Head of caudate nucleus (tissue), 42 donors: ENCODE measurements around the gene MTX2.
"Not testable (repeated sequence)": the region's sequence is repeated elsewhere in the genome, so short reads cannot be mapped to it uniquely, and the experiment has no call there.

Experiments
- DNase-seq, 42 donors: peaks; one replicate each; pipeline versions ENCODE4 v3.0.0 to v3.0.0-alpha.2; 2020 to 2021; ENCODE audit warnings: mixed read lengths in 7 of 42
- intact Hi-C: fragments of 100-400 bp; cut with DNase I; formaldehyde crosslinking; loops from one replicate; pipeline ENCODE4 v1.15.0; 2022

MTX2 gene

GRCh38 chr2:176283291-176284068 is 14.2 kb downstream of the MTX2 start:
- intact Hi-C loops = no loop called here
- no peak for DNase-seq

GRCh38 chr2:176284461-176285049 is 15.3 kb downstream of the MTX2 start:
- DNase-seq = no peak
- intact Hi-C loops = no loop called here

GRCh38 chr2:176285321-176285720 is 16.1 kb downstream of the MTX2 start:
- no peak for DNase-seq
- intact Hi-C loops = no loop called here

GRCh38 chr2:176291335-176291734 is 22.1 kb downstream of the MTX2 start:
- intact Hi-C loops = no loop called here
- DNase-seq = no peak

- intact Hi-C loops = no loop called here
- DNase-seq = no peak
Observed at GRCh38 chr2:176291809-176292283, 22.6 kb downstream of the MTX2 start.

- DNase-seq = no peak
- intact Hi-C loops = no loop called here
Observed at GRCh38 chr2:176292608-176293007, 23.4 kb downstream of the MTX2 start.

GRCh38 chr2:176293334-176293733 is 24.1 kb downstream of the MTX2 start:
- intact Hi-C loops = no loop called here
- no peak for DNase-seq

GRCh38 chr2:176297067-176297466 is 27.8 kb downstream of the MTX2 start:
- intact Hi-C loops = no loop called here
- no peak for DNase-seq

GRCh38 chr2:176297737-176298136 is 28.5 kb downstream of the MTX2 start:
- intact Hi-C loops = no loop called here
- no peak for DNase-seq

GRCh38 chr2:176306020-176306419 is 36.8 kb downstream of the MTX2 start:
- DNase-seq, intact Hi-C loops: not testable (repeated sequence)

GRCh38 chr2:176317199-176317598 is 48.0 kb downstream of the MTX2 start:
- DNase-seq = no peak
- intact Hi-C loops = no loop called here

GRCh38 chr2:176317623-176318065 is 48.4 kb downstream of the MTX2 start:
- intact Hi-C loops = no loop called here
- no peak for DNase-seq

- no peak for DNase-seq
- intact Hi-C loops = no loop called here
Observed at GRCh38 chr2:176321916-176322315, 52.7 kb downstream of the MTX2 start.

GRCh38 chr2:176324862-176325261 is 55.6 kb downstream of the MTX2 start:
- intact Hi-C loops = no loop called here
- no peak for DNase-seq

- DNase-seq = no peak
- intact Hi-C loops = no loop called here
Observed at GRCh38 chr2:176325732-176326131, 56.5 kb downstream of the MTX2 start.

GRCh38 chr2:176328149-176328548 is 58.9 kb downstream of the MTX2 start:
- no peak for DNase-seq
- intact Hi-C loops = no loop called here

- no peak for DNase-seq
- intact Hi-C loops = no loop called here
Observed at GRCh38 chr2:176330612-176331011, 61.4 kb downstream of the MTX2 start.

- no peak for DNase-seq
- intact Hi-C loops = no loop called here
Observed at GRCh38 chr2:176331646-176332045, 62.4 kb downstream of the MTX2 start.

- intact Hi-C loops = no loop called here
- no peak for DNase-seq
Observed at GRCh38 chr2:176334729-176335128, 65.5 kb downstream of the MTX2 start.

- intact Hi-C loops = no loop called here
- DNase-seq = no peak
Observed at GRCh38 chr2:176338395-176338794, 69.2 kb downstream of the MTX2 start.

GRCh38 chr2:176339208-176339607 is 70.0 kb downstream of the MTX2 start:
- DNase-seq = no peak
- intact Hi-C loops = no loop called here
